Peyer's patch (tissue), 4 donors: Measurements from ENCODE around the gene C11orf97.

Experiments used
- POLR2A ChIP-seq, 2 donors: fragments of 450-650 bp; IDR thresholded peaks; one replicate each; pipeline ENCODE4 v1.5.1; 2017; ENCODE audit warnings: antibody characterized with exemption in 2 of 2, mild to moderate bottlenecking in 2 of 2, moderate library complexity in 2 of 2
- TF ChIP-seq, protein P1 (sequence below), 6 experiments: fragments of 450-650 bp in 4 of 6; fragments of 200-600 bp in 2 of 6; sonication (generic) in 1 of 6; IDR thresholded peaks; one replicate each; pipeline ENCODE4 v1.5.1; 2017 to 2019; ENCODE audit warnings: antibody characterized with exemption in 6 of 6, mild to moderate bottlenecking in 3 of 6, moderate library complexity in 1 of 6

DNA sequence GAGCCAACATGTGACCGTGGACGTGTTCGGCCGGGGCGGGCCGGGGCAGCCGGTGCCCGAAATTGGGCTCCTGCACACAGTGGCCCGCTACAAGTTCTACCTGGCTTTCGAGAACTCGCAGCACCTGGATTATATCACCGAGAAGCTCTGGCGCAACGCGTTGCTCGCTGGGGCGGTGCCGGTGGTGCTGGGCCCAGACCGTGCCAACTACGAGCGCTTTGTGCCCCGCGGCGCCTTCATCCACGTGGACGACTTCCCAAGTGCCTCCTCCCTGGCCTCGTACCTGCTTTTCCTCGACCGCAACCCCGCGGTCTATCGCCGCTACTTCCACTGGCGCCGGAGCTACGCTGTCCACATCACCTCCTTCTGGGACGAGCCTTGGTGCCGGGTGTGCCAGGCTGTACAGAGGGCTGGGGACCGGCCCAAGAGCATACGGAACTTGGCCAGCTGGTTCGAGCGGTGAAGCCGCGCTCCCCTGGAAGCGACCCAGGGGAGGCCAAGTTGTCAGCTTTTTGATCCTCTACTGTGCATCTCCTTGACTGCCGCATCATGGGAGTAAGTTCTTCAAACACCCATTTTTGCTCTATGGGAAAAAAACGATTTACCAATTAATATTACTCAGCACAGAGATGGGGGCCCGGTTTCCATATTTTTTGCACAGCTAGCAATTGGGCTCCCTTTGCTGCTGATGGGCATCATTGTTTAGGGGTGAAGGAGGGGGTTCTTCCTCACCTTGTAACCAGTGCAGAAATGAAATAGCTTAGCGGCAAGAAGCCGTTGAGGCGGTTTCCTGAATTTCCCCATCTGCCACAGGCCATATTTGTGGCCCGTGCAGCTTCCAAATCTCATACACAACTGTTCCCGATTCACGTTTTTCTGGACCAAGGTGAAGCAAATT, 33.3 kb downstream of the C11orf97 start:
- TF ChIP-seq, protein P1, sequence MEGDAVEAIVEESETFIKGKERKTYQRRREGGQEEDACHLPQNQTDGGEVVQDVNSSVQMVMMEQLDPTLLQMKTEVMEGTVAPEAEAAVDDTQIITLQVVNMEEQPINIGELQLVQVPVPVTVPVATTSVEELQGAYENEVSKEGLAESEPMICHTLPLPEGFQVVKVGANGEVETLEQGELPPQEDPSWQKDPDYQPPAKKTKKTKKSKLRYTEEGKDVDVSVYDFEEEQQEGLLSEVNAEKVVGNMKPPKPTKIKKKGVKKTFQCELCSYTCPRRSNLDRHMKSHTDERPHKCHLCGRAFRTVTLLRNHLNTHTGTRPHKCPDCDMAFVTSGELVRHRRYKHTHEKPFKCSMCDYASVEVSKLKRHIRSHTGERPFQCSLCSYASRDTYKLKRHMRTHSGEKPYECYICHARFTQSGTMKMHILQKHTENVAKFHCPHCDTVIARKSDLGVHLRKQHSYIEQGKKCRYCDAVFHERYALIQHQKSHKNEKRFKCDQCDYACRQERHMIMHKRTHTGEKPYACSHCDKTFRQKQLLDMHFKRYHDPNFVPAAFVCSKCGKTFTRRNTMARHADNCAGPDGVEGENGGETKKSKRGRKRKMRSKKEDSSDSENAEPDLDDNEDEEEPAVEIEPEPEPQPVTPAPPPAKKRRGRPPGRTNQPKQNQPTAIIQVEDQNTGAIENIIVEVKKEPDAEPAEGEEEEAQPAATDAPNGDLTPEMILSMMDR (IDR thresholded peaks at IDR 0.05), result no peak
- TF ChIP-seq POLR2A (IDR thresholded peaks at IDR 0.05), result peak; percentile 19 to 40
